Dermis blood vessel endothelial cell (primary cell): ENCODE measurements around the gene POU2F2. TPM values are rescaled to one million over a fixed set of nuclear protein-coding genes. Genes with fewer than 3 reads are reported as not detected.
A peak's percentile ranks its signal among the peaks of the same experiment; 100 is the strongest.

Source experiments
- DNase-seq: peaks from one replicate; pipeline ENCODE4 v3.0.0; 2010
- total RNA-seq: library from RNA; depleted of rRNA; stranded (reverse); fragments of >200 nt; gene quantifications from 2 replicates; pipeline ENCODE4 v1.2.3, GENCODE V29; 2014

POU2F2 gene
- 0.17 and 0.56 TPM in 2 replicates for total RNA-seq

GRCh38 chr19:42132030-42132628 is at the start of gene POU2F2:
TSS of gene POU2F2 (minus strand) at chr19:42132446. CDS start at chr19:42132411, 35 bp downstream.
- DNase-seq: no peak

DNA sequence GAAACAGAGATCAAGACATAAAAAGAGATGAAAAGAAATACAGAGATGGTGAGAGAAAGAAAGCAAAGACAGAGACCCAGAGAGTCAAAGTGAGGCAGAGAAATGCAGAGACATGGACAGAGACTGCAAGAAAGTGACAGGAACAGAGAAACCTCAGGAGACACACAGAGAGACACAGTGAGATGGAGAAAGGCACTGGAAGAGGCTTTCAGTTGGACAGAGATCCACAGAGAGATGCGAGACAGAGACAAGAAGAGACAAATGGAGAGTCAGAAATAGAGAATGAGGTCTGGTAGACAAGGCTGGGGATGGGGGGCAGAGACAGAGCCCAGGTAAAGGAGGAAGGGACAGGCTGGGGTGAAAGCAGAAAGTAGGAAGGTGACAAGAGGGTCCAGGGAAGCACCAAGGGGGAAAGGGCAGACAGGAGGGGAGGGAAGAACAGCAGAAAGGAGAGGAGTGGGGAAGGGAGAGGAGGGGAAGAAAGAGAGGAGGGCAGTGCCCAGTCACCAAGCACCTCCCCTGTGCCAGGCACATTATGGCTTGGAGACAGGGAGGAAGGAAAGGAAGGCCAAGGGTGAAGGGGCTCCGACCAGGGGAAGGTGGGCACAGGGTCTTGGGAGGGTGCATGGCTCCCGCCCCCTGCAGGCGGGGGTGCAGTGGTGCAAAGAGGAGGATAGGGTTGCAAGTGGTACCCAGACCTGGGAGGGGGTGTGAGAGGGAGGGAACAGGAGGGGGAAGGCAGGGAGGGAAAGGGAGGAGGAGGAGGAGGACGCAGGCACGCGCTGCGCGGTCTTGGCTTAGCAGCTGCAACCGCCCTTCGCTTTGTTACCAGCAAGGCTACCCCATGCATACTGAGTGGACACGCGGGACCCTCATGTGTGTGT is 46.8 kb upstream of the POU2F2 start:
- DNase-seq: peak; percentile 28

DNA sequence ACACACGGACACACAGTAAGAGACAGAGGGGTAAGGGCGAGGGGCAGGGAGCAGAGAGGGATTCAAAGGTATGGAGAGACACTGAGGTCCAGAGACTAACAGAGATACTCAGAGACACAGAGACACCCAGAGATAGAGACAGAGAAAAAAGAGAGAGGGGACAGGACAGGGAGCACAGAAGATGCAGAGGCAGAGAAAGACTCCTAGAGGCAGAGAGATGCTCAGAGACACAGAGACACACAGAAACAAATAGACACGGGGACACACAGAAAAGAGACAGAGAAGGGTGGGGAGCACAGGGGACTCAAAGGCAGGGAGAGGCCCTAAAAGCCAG is 45.4 kb upstream of the POU2F2 start:
- no peak for DNase-seq

DNA sequence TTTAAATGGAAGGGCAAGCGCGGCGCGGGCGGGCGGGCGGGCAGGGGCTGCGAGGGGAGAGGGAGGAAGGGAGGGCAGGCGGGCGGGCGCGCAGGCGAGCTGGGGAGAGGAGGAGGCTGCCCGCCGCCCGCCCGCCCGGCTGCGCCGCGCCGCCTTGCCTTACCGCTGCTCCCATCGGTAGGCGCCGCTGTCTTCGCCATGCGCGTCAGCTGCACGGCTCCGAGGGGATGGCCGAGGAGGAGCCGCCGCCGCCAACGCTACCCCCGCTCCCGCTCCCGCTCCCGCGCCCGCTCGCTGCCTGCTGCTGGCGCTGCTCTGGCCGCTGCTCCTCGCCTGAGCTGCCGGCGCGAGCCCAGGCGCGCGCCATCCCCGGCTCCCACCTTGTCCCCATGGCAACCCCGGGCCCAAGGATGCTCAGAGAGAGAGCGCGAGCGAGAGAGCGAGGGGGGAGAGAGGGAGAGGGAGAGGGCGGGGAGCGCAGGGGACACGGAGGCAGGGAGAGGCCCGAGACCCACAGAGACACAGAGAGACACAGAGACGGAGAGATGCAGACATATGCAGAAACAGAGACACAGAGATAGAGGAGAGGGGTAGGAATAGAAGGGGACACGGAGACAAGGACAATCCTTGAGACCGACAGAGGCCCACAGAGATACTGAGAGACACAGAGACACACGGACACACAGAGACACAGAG is 44.9 kb upstream of the POU2F2 start:
- DNase-seq: peak; percentile 79

- no peak for DNase-seq
Measured at GRCh38 chr19:42176649-42176989, 44.4 kb upstream of the POU2F2 start.

- DNase-seq: peak; percentile 16
Measured at GRCh38 chr19:42175952-42176648, 43.9 kb upstream of the POU2F2 start.

GRCh38 chr19:42174958-42175734 is 42.9 kb upstream of the POU2F2 start:
- DNase-seq: no peak

DNA sequence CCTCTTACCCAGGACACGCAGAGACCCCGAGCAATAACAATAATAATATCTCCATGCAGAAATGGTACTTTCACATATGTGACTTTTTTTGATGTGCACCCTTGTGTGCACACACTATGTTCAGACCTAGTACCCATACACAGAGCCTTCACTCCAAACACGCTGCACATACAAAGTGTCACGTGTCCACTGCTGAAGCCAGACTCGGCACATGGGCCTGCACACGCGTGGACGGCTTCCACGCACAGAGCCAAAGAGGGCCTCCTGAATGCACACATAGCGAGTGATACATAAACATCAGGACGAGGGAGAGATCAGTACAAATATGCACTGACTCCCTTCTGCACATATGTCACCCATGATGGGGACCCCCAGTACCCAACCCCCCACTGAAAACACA is 41.9 kb upstream of the POU2F2 start:
- DNase-seq: no peak

DNA sequence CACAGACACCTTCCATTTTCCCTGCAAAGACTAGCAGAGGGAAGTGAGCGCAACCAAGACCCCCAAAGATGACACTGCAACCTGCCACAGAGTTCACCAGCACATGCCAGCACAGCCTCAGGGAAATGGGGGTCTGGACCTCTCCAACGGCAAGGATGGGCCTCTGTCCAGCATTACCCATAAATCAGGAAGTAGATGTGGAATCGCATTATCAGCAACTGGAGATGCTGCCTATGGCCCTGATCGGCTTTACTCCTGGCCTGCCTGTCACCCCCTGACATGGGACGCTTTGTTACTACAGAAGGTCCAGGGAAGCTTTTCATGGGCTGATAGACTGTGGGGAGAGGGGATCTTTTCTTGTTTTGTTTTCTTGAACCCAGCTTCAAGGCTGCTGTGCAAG is 41.4 kb upstream of the POU2F2 start:
- no peak for DNase-seq

- no peak for DNase-seq
Measured at GRCh38 chr19:42172261-42172660, 40.0 kb upstream of the POU2F2 start.

DNA sequence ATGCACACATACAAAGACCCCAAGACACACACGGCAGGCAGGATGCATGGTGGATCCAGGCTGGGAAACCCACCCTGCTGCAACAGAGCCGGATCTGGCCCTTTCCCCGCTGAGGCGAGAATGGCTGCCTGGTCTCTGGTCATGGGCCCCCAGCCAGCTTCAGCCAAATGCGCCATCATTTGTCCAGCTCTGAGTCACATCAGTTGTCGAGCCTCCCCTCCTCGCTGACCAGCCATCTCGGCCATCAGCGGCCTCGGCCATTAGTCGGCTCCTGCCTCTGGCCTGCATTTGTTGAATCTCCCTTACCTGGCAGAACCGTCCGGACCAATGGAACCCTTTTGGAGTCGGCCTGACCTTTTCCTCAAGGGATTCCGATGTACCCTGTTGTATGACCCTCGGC is 38.5 kb upstream of the POU2F2 start:
- no peak for DNase-seq

- DNase-seq: no peak
Measured at GRCh38 chr19:42169486-42170413, 37.5 kb upstream of the POU2F2 start.

DNA sequence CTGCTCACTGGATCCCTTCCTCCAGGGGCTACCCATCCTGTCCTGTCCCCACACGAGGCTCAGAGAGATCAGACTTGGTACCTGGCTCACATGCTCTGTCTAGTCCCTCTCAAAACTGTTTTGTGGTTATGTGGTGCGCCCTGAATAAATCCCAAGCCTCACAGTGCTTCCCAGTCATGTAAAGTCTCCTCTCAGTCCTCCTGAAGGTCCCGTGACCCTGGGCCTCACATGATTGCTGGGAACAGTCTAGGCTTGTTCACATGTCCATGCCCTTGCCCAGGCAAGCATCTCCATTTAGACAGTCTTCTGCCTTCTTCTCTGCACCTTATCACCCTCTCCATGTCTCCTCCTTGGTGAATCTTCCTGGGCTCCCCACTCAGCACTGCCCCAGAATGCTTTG is 36.0 kb upstream of the POU2F2 start:
- DNase-seq: no peak

DNA sequence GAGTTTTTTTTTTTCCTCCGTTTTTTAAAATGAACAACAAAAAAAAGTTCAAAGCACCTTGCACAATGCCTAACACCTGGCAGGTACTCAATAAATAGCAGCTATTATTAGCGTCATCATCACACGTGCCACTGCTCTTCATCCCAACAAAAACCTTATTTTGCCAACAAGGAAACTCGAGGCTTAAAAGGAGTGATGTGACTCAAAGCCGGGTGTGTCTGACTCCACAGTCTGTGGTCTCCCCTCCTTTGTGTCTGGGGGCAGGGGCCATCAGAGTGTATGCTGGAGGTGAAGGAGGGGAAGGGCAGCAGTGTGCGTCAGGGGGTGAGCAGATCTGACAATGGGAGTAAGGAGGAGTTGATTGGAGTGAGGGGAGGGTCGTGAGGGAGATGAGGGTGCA is 34.1 kb upstream of the POU2F2 start:
- DNase-seq: no peak

DNA sequence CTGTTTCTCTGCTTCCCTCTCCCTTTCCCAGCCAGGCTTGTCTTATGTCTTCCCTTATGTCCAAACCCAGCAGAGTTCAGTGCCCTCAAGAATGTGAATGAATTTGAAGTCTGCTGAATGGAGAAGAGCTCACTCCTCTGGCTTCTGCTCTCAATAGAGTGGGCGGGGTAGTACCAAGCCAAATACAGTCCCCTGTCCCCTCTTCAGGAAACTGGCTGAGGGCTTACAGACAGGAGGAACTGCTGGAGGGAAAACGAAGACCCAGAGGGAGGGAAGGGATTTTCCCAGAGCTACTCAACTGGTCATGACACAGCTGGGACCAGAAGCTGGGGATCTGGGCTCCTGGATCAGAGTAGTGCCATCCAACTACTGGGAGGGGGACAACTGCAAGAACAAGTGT is 32.9 kb upstream of the POU2F2 start:
- DNase-seq: no peak

- no peak for DNase-seq
Measured at GRCh38 chr19:42161616-42162263, 29.5 kb upstream of the POU2F2 start.

GRCh38 chr19:42159942-42160341 is 27.7 kb upstream of the POU2F2 start:
- DNase-seq: no peak

- DNase-seq: no peak
Measured at GRCh38 chr19:42158926-42159325, 26.7 kb upstream of the POU2F2 start.

DNA sequence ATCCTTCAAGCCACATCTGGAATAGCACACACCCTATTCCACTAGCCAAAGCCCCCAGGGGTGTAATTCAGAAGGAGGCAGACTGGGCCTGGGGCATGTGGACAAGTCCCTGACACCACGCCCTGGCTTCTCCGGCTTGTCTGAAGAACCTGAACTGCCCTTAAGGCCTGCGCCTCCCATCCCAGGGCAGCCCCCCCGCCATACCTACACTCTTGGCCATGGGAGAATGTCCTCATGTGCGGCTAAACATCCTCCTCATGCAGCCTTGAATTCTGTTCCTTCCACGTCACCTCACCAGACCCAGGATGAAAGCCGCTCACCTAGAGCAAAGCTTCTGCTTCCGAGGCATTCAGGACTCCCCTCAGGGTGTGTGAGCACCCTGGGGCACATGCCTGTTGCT is 24.3 kb upstream of the POU2F2 start:
- no peak for DNase-seq

GRCh38 chr19:42155796-42156195 is 23.6 kb upstream of the POU2F2 start:
- DNase-seq: no peak
